GM10266 (cell line): ENCODE data around the gene EPHB1.

ENCODE experiments used
- DNase-seq: peaks from one replicate; pipeline ENCODE4 v3.0.0; 2012; ENCODE audit errors: extremely low spot score
- CTCF ChIP-seq: IDR thresholded peaks from 2 replicates; pipeline ENCODE4 v1.5.1; 2012; ENCODE audit warnings: mild to moderate bottlenecking, low read depth; ENCODE audit not compliant: control insufficient read depth, insufficient read depth; ENCODE audit errors: missing control alignments

EPHB1 gene

GRCh38 chr3:134816623-134817022 lies 21.6 kb downstream of the EPHB1 start:
- no peak for TF ChIP-seq CTCF
- DNase-seq = no peak

- no peak for TF ChIP-seq CTCF
- DNase-seq = no peak
These were observed 22.2 kb downstream of the EPHB1 start for GRCh38 chr3:134817297-134817696.

GRCh38 chr3:134820994-134821393 lies 25.9 kb downstream of the EPHB1 start:
- no peak for TF ChIP-seq CTCF
- DNase-seq = no peak

GRCh38 chr3:134822090-134822489 lies 27.0 kb downstream of the EPHB1 start:
- DNase-seq = no peak
- no peak for TF ChIP-seq CTCF

GRCh38 chr3:134823679-134824078 lies 28.6 kb downstream of the EPHB1 start:
- TF ChIP-seq CTCF = no peak
- DNase-seq = no peak

- no peak for DNase-seq
- no peak for TF ChIP-seq CTCF
These were observed 29.7 kb downstream of the EPHB1 start for GRCh38 chr3:134824791-134825190.

- no peak for DNase-seq
- no peak for TF ChIP-seq CTCF
These were observed 32.2 kb downstream of the EPHB1 start for GRCh38 chr3:134827213-134827612.
